HEK293T (cell line): Measurements from ENCODE around the gene ACCSL.

Experiments
- CTBP1 ChIP-seq: fragments of 450-650 bp; IDR thresholded peaks from 2 replicates; pipeline ENCODE4 v1.6.1; 2016; ENCODE audit warnings: borderline replicate concordance
- FOXM1 ChIP-seq: fragments of 450-650 bp; IDR thresholded peaks from 2 replicates; pipeline ENCODE4 v1.6.1; 2017; ENCODE audit warnings: mild to moderate bottlenecking, borderline replicate concordance
- SUZ12 ChIP-seq: fragments of 450-650 bp; IDR thresholded peaks from 2 replicates; pipeline ENCODE4 v1.6.1; 2016; ENCODE audit warnings: mild to moderate bottlenecking

DNA sequence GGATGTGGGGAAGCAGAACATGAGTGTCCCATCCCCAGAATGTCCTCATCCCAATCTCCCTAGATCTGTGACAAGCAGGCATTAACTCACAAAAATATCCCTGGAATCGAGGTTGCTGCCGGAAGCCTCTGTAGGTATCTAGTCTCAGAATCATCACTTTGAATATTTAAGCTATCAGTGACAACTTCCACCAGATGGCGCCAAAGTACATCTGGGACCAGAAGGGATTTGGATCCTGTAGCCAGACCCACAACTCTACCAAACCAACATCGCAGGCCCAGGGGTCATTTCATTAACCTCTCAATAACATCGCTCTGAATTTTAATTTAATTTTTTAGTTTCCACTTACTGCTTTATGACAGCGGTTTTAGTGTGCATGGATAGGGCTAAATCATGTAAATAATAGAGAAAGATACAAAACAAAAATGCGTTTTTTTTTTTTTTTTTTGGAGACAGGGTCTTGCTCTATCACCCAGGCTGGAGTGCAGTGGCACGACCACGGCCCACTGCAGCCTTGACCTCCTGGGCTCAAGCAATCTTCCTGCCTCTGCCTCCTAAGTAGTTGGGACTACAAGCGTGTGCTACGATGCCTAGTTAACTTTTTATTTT is 46.6 kb downstream of the ACCSL start:
- TF ChIP-seq FOXM1 = no peak
- no peak for TF ChIP-seq CTBP1
- no peak for TF ChIP-seq SUZ12
